ENCODE data around the gene CD46. TPM values are rescaled to one million over a fixed set of nuclear protein-coding genes. Genes with fewer than 3 reads are reported as not detected.
A peak's percentile ranks its signal among the peaks of the same experiment; 100 is the strongest.
"Not testable (repeated sequence)": the region's sequence is repeated elsewhere in the genome, so short reads cannot be mapped to it uniquely, and the experiment has no call there.

The CD46 gene
- total RNA-seq (2021) (91.4 and 94.8 TPM in 2 replicates), Bru-seq, nascent RNA (percentile 91 among the genes with signal in this experiment), BruChase-seq, experiment 1, labeled RNA remaining after a 2-hour chase (percentile 97 among the genes with signal in this experiment), BruChase-seq, experiment 2, labeled RNA remaining after a 6-hour chase (percentile 92 among the genes with signal in this experiment)
- long read RNA-seq, transcript CD46-203 (12 exons, 3,233 nt), result minor isoform, 43 of 179 reads
- long read RNA-seq, transcript CD46-204 (11 exons, 3,188 nt), result minor isoform, 14 of 179 reads
- long read RNA-seq, transcript CD46-207 (12 exons, 3,281 nt), result minor isoform, 10 of 179 reads
- long read RNA-seq, transcript CD46-208 (13 exons, 3,326 nt), result major isoform, 59 of 179 reads
- long read RNA-seq, partial matches to known transcripts, result 12 of 179 reads
- long read RNA-seq, other reads (novel, unspliced or antisense), result 31 of 179 reads

- Histone ChIP-seq H3K36me3 (ENCODE audit: insufficient read depth, low read length, poor library complexity, severe bottlenecking) (peaks cover under 1% of the 10 kb centered on the region), H3K4me1 (ENCODE audit: insufficient read depth, low read length, poor library complexity, severe bottlenecking) (peaks cover 53% of the 10 kb centered on the region), H3K27ac (ENCODE audit: low read depth, low read length, poor library complexity, severe bottlenecking) (peak within 1 kb of the TSS; percentile 90), H3K27me3 (replicated peaks; ENCODE audit: insufficient read depth, low read depth, low read length, poor library complexity) (no peaks in the 10 kb centered on the region), H3K9me3 (ENCODE audit: low read depth, low read length, poor library complexity, severe bottlenecking) (no peaks in the 10 kb centered on the region), H3K4me3 (ENCODE audit: low read depth, low read length, poor library complexity, severe bottlenecking) (peak within 1 kb of the TSS; percentile 98)
- ChIA-PET CTCF (no interaction called here), POLR2A (ENCODE audit: low non-redundant PET) (no interaction called here)
- no TSS peak for BruUV-seq (replicated peaks)
- TF ChIP-seq EZH2 (IDR thresholded peaks at IDR 0.05; ENCODE audit: borderline replicate concordance, low read depth, low read length, poor library complexity, severe bottlenecking), result no peak
- TF ChIP-seq, protein P1, sequence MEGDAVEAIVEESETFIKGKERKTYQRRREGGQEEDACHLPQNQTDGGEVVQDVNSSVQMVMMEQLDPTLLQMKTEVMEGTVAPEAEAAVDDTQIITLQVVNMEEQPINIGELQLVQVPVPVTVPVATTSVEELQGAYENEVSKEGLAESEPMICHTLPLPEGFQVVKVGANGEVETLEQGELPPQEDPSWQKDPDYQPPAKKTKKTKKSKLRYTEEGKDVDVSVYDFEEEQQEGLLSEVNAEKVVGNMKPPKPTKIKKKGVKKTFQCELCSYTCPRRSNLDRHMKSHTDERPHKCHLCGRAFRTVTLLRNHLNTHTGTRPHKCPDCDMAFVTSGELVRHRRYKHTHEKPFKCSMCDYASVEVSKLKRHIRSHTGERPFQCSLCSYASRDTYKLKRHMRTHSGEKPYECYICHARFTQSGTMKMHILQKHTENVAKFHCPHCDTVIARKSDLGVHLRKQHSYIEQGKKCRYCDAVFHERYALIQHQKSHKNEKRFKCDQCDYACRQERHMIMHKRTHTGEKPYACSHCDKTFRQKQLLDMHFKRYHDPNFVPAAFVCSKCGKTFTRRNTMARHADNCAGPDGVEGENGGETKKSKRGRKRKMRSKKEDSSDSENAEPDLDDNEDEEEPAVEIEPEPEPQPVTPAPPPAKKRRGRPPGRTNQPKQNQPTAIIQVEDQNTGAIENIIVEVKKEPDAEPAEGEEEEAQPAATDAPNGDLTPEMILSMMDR (conservative IDR thresholded peaks at IDR 0.05; ENCODE audit: low read depth, low read length), result no peak
- intact Hi-C loops (cut with micrococcal nuclease; ENCODE audit: unreplicated experiment), result no loop called here
- DNase-seq (ENCODE audit: low spot score), result peak; percentile 95
Observed at GRCh38 chr1:207751790-207752455, at the start of gene CD46. CD46 (plus strand) TSS chr1:207752054; CDS start chr1:207752213, 159 bp downstream.

GRCh38 chr1:207702317-207702716 lies 49.5 kb upstream of the CD46 start:
- TF ChIP-seq, protein P1 (conservative IDR thresholded peaks at IDR 0.05; ENCODE audit: low read depth, low read length), result no peak
- no peak for TF ChIP-seq EZH2 (IDR thresholded peaks at IDR 0.05; ENCODE audit: borderline replicate concordance, low read depth, low read length, poor library complexity, severe bottlenecking)
- no peaks in the 10 kb centered on the region for H3K9me3 ChIP-seq (ENCODE audit: low read depth, low read length, poor library complexity, severe bottlenecking)
- H3K27ac ChIP-seq (ENCODE audit: low read depth, low read length, poor library complexity, severe bottlenecking), result no peak overlapping the region
- H3K4me3 ChIP-seq (ENCODE audit: low read depth, low read length, poor library complexity, severe bottlenecking), result no peak overlapping the region
- BruUV-seq (replicated peaks), result no TSS peak
- POLR2A ChIA-PET (ENCODE audit: low non-redundant PET), result no interaction called here
- intact Hi-C loops (cut with micrococcal nuclease; ENCODE audit: unreplicated experiment), result no loop called here
- no peaks in the 10 kb centered on the region for H3K36me3 ChIP-seq (ENCODE audit: insufficient read depth, low read length, poor library complexity, severe bottlenecking)
- CTCF ChIA-PET, result no interaction called here
- no peaks in the 10 kb centered on the region for H3K4me1 ChIP-seq (ENCODE audit: insufficient read depth, low read length, poor library complexity, severe bottlenecking)
- DNase-seq (ENCODE audit: low spot score), result no peak
- H3K27me3 ChIP-seq (replicated peaks; ENCODE audit: insufficient read depth, low read depth, low read length, poor library complexity), result no peaks in the 10 kb centered on the region

DNA sequence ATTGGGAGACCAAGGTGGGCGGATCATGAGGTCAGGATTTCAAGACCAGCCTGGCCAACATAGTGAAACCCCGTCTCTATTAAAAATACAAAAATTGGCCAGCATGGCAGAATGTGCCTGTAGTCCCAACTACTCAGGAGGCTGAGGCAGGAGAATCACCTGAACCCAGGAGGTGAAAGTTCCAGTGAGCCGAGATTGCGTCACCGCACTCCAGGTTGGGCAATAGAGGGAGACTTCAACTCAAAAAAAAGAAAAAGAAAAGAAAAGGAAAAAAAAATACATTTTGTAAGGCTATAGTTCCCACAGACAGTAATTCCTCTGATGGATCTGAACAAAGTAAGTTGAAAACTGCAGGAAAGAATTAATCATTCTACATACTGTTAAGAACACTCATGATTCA lies 48.1 kb upstream of the CD46 start:
- H3K27me3 ChIP-seq (replicated peaks; ENCODE audit: insufficient read depth, low read depth, low read length, poor library complexity), result no peaks in the 10 kb centered on the region
- H3K36me3 ChIP-seq (ENCODE audit: insufficient read depth, low read length, poor library complexity, severe bottlenecking), result no peaks in the 10 kb centered on the region
- no peaks in the 10 kb centered on the region for H3K9me3 ChIP-seq (ENCODE audit: low read depth, low read length, poor library complexity, severe bottlenecking)
- CTCF ChIA-PET, result no interaction called here
- DNase-seq (ENCODE audit: low spot score), result no peak
- intact Hi-C loops (cut with micrococcal nuclease; ENCODE audit: unreplicated experiment), result no loop called here
- no peak for TF ChIP-seq EZH2 (IDR thresholded peaks at IDR 0.05; ENCODE audit: borderline replicate concordance, low read depth, low read length, poor library complexity, severe bottlenecking)
- TF ChIP-seq, protein P1 (conservative IDR thresholded peaks at IDR 0.05; ENCODE audit: low read depth, low read length), result no peak
- H3K4me1 ChIP-seq (ENCODE audit: insufficient read depth, low read length, poor library complexity, severe bottlenecking), result no peaks in the 10 kb centered on the region
- POLR2A ChIA-PET (ENCODE audit: low non-redundant PET), result no interaction called here
- H3K4me3 ChIP-seq (ENCODE audit: low read depth, low read length, poor library complexity, severe bottlenecking), result no peak overlapping the region
- H3K27ac ChIP-seq (ENCODE audit: low read depth, low read length, poor library complexity, severe bottlenecking), result no peak overlapping the region
- no TSS peak for BruUV-seq (replicated peaks)

DNA sequence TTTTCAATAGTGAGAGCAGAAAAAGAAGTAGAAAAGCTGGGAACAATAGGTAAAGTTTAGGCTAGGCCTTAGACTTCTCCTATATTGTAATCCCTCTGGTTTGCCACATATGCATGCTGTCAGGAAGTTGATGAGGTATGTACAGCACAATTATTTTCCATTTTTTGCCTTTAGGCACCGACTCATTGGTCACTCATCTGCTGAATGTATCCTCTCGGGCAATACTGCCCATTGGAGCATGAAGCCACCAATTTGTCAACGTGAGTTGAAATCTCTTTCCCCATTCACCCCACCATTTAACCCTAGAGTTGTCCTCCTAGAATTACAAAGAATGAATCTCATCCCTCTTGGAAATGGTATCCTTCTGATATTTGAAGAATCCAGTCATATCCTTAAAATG lies 43.9 kb upstream of the CD46 start:
- H3K36me3 ChIP-seq (ENCODE audit: insufficient read depth, low read length, poor library complexity, severe bottlenecking); H3K4me1 ChIP-seq (ENCODE audit: insufficient read depth, low read length, poor library complexity, severe bottlenecking); H3K4me3 ChIP-seq (ENCODE audit: low read depth, low read length, poor library complexity, severe bottlenecking); H3K27ac ChIP-seq (ENCODE audit: low read depth, low read length, poor library complexity, severe bottlenecking); BruUV-seq (replicated peaks); POLR2A ChIA-PET (ENCODE audit: low non-redundant PET); H3K27me3 ChIP-seq (replicated peaks; ENCODE audit: insufficient read depth, low read depth, low read length, poor library complexity); H3K9me3 ChIP-seq (ENCODE audit: low read depth, low read length, poor library complexity, severe bottlenecking); intact Hi-C loops (cut with micrococcal nuclease; ENCODE audit: unreplicated experiment); DNase-seq (ENCODE audit: low spot score); CTCF ChIA-PET: not testable (repeated sequence)
